K562 (cell line): ENCODE measurements around the gene RYR1. TPM values are rescaled to one million over a fixed set of nuclear protein-coding genes. Genes with fewer than 3 reads are reported as not detected.

Experiments used
- RBM15 ChIP-seq: fragments of 200-400 bp; formaldehyde crosslinking; IDR thresholded peaks from 2 replicates; pipeline ENCODE4 v1.6.1; 2018; ENCODE audit warnings: mild to moderate bottlenecking, low read length, moderate library complexity; ENCODE audit not compliant: insufficient read depth
- polyA plus RNA-seq, 8 experiments: library from polyadenylated mRNA; depleted of rRNA in 4 of 8; stranded (reverse) in 5 of 8; unstranded in 3 of 8; fragments of >200 nt; fragmentation: Nextera tagmentation in 2 of 8; fragmentation: Illumina TruSeq in 1 of 8; extraction: Ambion mirVana in 2 of 8; extraction: Trizol in 1 of 8; gene quantifications; 2 replicates each; pipeline versions ENCODE4 v1.2.1 to v1.2.3, GENCODE V29; 2011 to 2014; ENCODE audit warnings: inconsistent platforms in 1 of 8, missing spikeins in 1 of 8
- total RNA-seq, 7 experiments: library from RNA; depleted of rRNA in 6 of 7; stranded (reverse); fragments of >200 nt in 6 of 7; fragmentation: Illumina TruSeq in 2 of 7; extraction: Trizol in 2 of 7; gene quantifications; 2 replicates each; pipeline versions ENCODE4 v1.2.1 to v1.2.3, GENCODE V29; 2011 to 2021; ENCODE audit warnings: low replicate concordance in 1 of 7
- TF ChIP-seq, protein P1 (sequence below), 2 experiments: IDR thresholded peaks in 1 of 2; conservative IDR thresholded peaks in 1 of 2; 2 replicates each; pipeline ENCODE4 v1.6.1; 2016; ENCODE audit warnings: low read depth in 2 of 2, mild to moderate bottlenecking in 1 of 2, missing compliant biosample characterization in 1 of 2, missing genetic modification characterization in 1 of 2, moderate library complexity in 1 of 2
- TF ChIP-seq, protein P2 (sequence below): sonication (generic); formaldehyde crosslinking; IDR thresholded peaks from 2 replicates; pipeline ENCODE4 v1.9.0; 2022; ENCODE audit warnings: mild to moderate bottlenecking, missing genetic modification reagents
- TF ChIP-seq, protein P3 (sequence below): fragments of 250-450 bp; sonication (Bioruptor Pico); IDR thresholded peaks from 2 replicates; pipeline ENCODE4 v1.8.0; 2021; ENCODE audit warnings: mild to moderate bottlenecking, moderate library complexity

RYR1 gene
- total and polyA plus RNA-seq, 9 of the 15 experiments (the other 6 are each of a cell fraction or from before 2014, with no cell fraction given), result 0.11 to 7.4 (median 3.7) TPM

DNA sequence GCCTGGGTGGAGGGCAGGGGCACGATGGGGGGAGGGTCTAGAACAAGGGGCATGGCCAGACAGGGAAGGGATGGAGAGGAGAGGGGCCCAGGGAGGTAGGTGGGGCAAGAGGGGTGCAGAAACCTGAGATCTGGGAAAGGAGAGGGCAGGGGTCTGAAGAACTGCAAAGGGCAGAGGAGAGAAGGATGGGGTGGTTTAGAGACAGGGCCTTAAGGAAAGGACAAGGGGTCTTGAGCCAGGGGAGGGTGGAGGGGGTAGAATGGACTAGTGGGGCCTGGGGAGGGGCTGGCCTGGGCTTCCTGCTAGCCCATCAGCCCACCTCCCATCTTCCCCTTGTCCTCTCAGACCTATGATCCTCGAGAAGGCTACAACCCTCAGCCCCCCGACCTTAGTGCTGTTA is 72.5 kb downstream of the RYR1 start (continued):
- TF ChIP-seq, protein P1, sequence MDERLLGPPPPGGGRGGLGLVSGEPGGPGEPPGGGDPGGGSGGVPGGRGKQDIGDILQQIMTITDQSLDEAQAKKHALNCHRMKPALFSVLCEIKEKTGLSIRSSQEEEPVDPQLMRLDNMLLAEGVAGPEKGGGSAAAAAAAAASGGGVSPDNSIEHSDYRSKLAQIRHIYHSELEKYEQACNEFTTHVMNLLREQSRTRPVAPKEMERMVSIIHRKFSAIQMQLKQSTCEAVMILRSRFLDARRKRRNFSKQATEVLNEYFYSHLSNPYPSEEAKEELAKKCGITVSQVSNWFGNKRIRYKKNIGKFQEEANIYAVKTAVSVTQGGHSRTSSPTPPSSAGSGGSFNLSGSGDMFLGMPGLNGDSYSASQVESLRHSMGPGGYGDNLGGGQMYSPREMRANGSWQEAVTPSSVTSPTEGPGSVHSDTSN (CRISPR knock-in tag; IDR thresholded peaks at IDR 0.05; ENCODE audit: low read depth), result no peak
- TF ChIP-seq, protein P1 (tag; conservative IDR thresholded peaks at IDR 0.05; ENCODE audit: low read depth), result no peak
- no peak for TF ChIP-seq RBM15
- TF ChIP-seq, protein P2, sequence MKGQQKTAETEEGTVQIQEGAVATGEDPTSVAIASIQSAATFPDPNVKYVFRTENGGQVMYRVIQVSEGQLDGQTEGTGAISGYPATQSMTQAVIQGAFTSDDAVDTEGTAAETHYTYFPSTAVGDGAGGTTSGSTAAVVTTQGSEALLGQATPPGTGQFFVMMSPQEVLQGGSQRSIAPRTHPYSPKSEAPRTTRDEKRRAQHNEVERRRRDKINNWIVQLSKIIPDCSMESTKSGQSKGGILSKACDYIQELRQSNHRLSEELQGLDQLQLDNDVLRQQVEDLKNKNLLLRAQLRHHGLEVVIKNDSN (CRISPR knock-in tag), result no peak
- TF ChIP-seq, protein P3, sequence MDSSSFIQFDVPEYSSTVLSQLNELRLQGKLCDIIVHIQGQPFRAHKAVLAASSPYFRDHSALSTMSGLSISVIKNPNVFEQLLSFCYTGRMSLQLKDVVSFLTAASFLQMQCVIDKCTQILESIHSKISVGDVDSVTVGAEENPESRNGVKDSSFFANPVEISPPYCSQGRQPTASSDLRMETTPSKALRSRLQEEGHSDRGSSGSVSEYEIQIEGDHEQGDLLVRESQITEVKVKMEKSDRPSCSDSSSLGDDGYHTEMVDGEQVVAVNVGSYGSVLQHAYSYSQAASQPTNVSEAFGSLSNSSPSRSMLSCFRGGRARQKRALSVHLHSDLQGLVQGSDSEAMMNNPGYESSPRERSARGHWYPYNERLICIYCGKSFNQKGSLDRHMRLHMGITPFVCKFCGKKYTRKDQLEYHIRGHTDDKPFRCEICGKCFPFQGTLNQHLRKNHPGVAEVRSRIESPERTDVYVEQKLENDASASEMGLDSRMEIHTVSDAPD (CRISPR knock-in tag), result no peak
- TF ChIP-seq, all 486 proteins: peak for 0
